Transverse colon (tissue), 3 donors: Measurements from ENCODE around the gene LY86.

Experiments used
- CTCF ChIP-seq, 5 experiments: fragments of 200-600 bp in 3 of 5; fragments of 450-650 bp in 2 of 5; sonication (generic) in 3 of 5; IDR thresholded peaks; 1 replicate in 2 of 5; 2 replicates in 3 of 5; pipeline ENCODE4 v1.5.1; 2016 to 2017; ENCODE audit warnings: antibody characterized with exemption in 5 of 5, inconsistent platforms in 3 of 5, mild to moderate bottlenecking in 2 of 5, moderate library complexity in 1 of 5
- EP300 ChIP-seq: sonication (generic); formaldehyde crosslinking; IDR thresholded peaks from one replicate; pipeline ENCODE4 v1.6.1; 2017; ENCODE audit warnings: antibody characterized with exemption, low read depth
- POLR2A ChIP-seq: fragments of 450-650 bp; IDR thresholded peaks from one replicate; pipeline ENCODE4 v1.6.1; 2016; ENCODE audit warnings: antibody characterized with exemption, mild to moderate bottlenecking, moderate library complexity

- TF ChIP-seq CTCF (IDR thresholded peaks at IDR 0.05) = no peak
- TF ChIP-seq EP300 = no peak
- TF ChIP-seq POLR2A = no peak
Observed at GRCh38 chr6:6681075-6681849, 92.7 kb downstream of the LY86 start.
